OCI-LY7 (cell line): ENCODE measurements around the gene KRTAP10-12.

Experiments
- EZH2phosphoT487 ChIP-seq: fragments of 200-600 bp; sonication (generic); IDR thresholded peaks from 2 replicates; pipeline ENCODE4 v1.6.1; 2018; ENCODE audit warnings: low read depth, borderline replicate concordance, mild to moderate bottlenecking, mixed run types, antibody characterized with exemption, low read length, moderate library complexity, mixed read lengths
- TF ChIP-seq, protein P1 (sequence below): fragments of 200-600 bp; sonication (generic); conservative IDR thresholded peaks from 2 replicates; pipeline ENCODE4 v1.5.1; 2014; ENCODE audit warnings: mild to moderate bottlenecking, antibody characterized with exemption, low read length, moderate library complexity, mixed read lengths

DNA sequence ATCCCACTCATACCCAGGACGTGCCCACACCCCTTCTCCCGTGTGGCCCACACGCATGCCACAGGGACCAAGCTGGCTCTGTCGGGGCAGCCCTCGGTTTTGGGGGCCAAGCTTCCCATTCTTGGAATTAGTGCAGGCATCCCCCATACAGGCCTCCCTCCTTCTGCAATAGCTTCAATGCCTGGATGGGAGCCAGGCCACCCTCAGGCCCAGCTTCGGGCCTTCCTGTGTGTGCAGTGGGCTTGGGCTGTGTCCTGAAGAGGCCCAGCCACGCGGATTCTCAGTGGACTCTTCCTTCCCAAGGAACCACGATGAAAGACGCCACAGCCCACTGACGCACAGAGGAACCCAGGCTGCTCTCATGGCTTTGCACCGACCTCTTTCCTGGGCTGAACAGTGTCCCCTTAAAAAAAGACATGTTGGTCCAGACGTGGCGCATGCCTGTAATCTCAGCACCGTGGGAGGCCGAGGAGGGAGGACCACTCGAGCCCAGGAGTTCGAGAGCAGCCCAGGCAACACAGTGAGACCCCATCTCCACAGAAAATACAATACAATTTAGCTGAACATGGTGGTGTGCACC, 47.4 kb upstream of the KRTAP10-12 start:
- TF ChIP-seq, protein P1, sequence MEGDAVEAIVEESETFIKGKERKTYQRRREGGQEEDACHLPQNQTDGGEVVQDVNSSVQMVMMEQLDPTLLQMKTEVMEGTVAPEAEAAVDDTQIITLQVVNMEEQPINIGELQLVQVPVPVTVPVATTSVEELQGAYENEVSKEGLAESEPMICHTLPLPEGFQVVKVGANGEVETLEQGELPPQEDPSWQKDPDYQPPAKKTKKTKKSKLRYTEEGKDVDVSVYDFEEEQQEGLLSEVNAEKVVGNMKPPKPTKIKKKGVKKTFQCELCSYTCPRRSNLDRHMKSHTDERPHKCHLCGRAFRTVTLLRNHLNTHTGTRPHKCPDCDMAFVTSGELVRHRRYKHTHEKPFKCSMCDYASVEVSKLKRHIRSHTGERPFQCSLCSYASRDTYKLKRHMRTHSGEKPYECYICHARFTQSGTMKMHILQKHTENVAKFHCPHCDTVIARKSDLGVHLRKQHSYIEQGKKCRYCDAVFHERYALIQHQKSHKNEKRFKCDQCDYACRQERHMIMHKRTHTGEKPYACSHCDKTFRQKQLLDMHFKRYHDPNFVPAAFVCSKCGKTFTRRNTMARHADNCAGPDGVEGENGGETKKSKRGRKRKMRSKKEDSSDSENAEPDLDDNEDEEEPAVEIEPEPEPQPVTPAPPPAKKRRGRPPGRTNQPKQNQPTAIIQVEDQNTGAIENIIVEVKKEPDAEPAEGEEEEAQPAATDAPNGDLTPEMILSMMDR, result no peak
- no peak for TF ChIP-seq EZH2phosphoT487
